Activated T-cell treated with anti-CD3 and anti-CD28 coated beads, Interleukin-2, amount 50 U/mL, for 4 hours (primary cell): ENCODE measurements around the gene PPM1F. TPM values are rescaled to one million over a fixed set of nuclear protein-coding genes. Genes with fewer than 3 reads are reported as not detected.

Source experiments
- ATAC-seq, 2 donors: fragments of 200-7000 bp; cut with Tn5 transposase; one replicate each; pipeline ENCODE4 v1.10.0; 2021
- DNase-seq: peaks from one replicate; pipeline ENCODE4 v3.0.0-alpha.2; 2020
- H3K27me3 Mint-ChIP-seq: one replicate; pipeline ENCODE4 v1.8.0; 2021; ENCODE audit warnings: low read depth, mixed read lengths
- H3K36me3 Mint-ChIP-seq: one replicate; pipeline ENCODE4 v1.8.0; 2022; ENCODE audit warnings: mixed read lengths; ENCODE audit not compliant: insufficient read depth
- H3K4me1 Mint-ChIP-seq: one replicate; pipeline ENCODE4 v1.8.0; 2021; ENCODE audit warnings: low read depth, mixed read lengths
- H3K4me3 Mint-ChIP-seq: one replicate; pipeline ENCODE4 v1.8.0; 2021; ENCODE audit warnings: mild to moderate bottlenecking, moderate library complexity, mixed read lengths
- H3K9me3 Mint-ChIP-seq: one replicate; pipeline ENCODE4 v1.8.0; 2021; ENCODE audit warnings: mixed read lengths
- total RNA-seq, 3 donors: library from RNA; stranded (reverse); gene quantifications; one replicate each; pipeline ENCODE4 v1.2.1, GENCODE V29; 2021

Gene PPM1F
- total RNA-seq, 3 donors from 2014 or later: 28.2 to 36.8 (median 30.8) TPM

DNA sequence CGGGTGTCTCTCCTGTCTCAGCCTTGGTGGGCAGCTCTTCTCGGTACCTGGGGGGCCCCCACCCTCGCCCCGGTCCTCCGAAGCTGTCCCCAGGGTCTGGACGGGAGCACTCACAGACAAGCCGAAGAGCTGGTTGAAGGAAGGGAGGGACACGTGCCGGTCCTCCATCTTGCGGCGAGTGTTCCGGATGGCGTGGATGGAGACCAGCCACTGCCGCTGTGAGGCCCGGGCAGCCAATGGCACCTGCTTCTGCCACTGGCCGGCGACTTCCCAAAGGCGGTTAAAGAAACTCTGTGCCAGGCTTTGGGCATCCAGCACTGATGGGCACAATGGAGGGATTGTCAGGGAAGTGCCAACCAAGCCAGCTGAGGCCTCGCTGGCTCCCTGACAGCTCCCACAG, 18.7 kb downstream of the PPM1F start:
- ATAC-seq (no peak), DNase-seq (no peak)
- no peaks in the 10 kb centered on the region for H3K9me3 Mint-ChIP-seq
- H3K36me3 Mint-ChIP-seq: peaks cover 9% of the 10 kb centered on the region
- no peak overlapping the region for H3K4me3 Mint-ChIP-seq
- no peaks in the 10 kb centered on the region for H3K27me3 Mint-ChIP-seq
- H3K4me1 Mint-ChIP-seq: peaks cover 23% of the 10 kb centered on the region

DNA sequence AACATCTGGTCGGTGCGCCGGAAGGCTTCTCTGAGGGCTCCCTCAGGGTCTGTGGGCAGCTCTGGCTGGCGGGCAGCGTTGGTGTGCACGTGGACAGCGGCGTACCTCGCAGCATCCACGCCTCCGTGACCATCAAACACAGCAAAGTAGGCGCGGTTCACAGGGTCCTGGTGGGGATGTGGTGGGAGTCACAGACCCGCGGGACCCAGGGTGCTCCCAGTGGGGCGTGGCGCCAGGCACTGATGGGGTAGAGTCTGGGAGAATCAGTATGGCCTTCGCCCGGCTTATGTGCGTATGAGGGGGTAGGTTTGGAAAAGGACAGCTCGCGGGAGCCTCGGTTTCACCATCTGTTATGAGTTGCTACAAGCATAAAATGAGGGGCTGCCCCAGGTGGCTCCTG, 19.2 kb downstream of the PPM1F start:
- Mint-ChIP-seq H3K4me1 (peaks cover 18% of the 10 kb centered on the region), H3K4me3 (no peak overlapping the region), H3K27me3 (no peaks in the 10 kb centered on the region), H3K9me3 (no peaks in the 10 kb centered on the region), H3K36me3 (peaks cover 13% of the 10 kb centered on the region)
- ATAC-seq (no peak), DNase-seq (no peak)

DNA sequence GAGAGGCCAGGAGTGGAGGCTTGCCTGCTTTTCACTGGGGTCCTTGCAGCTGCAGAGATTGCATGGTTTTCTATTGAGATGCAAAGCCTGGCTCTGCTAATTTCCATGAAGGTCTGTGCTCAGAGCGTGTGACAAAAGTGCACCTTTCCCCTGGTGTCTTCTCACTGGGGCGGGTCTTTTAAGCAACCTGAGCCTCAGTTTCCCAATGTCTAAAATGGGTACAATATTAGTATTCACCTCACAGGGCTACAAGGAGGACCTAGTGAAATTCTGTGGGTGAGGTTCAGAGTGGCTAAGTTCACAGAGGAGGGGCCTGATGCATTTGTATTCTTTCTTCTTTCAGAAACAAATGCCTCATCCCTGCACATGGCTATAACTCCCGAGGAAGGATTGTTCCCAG, 20.3 kb downstream of the PPM1F start:
- peaks cover 8% of the 10 kb centered on the region for H3K4me1 Mint-ChIP-seq
- no peak for DNase-seq
- no peaks in the 10 kb centered on the region for H3K27me3 Mint-ChIP-seq
- H3K4me3 Mint-ChIP-seq: no peak overlapping the region
- no peak for ATAC-seq
- H3K36me3 Mint-ChIP-seq: peaks cover 13% of the 10 kb centered on the region
- no peaks in the 10 kb centered on the region for H3K9me3 Mint-ChIP-seq

DNA sequence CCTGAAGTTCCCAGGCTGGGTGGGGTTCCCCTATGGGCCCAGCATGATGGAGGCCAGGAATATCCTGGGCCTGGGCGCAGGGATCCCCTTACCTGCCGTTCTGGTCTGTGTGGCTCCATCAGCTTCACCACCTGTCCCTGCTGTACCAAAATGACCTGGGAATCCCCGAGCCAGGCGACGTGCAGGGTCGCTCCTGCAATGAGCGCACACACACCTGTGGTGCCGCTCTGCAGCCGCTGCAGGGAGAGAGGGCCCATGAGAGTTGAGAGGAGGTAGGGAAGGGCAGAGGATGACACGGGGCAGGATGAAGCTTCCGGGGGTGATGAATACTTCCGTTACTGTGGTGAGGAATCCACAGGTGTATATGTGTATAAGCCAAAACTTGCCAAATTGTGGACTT, 21.6 kb downstream of the PPM1F start:
- H3K36me3 Mint-ChIP-seq: peaks cover 12% of the 10 kb centered on the region

DNA sequence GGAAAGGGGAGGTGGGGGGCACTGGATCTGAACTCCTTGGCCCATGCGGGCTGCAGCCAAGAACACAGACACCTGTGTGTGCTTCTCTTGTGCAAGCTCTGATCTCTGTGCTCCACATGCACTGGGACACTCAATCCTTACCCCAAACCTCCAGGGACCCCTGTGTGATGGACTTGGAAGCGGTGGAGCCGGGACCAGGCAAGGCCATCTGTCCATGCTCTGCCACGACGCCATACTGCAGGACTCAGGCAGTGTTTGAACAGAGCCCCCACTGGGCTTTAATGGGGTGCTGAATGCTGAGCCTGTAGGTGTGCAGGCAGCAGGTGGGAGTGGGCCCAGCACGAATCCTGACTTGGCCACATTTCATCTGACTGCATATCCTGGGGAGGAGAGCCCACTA, 23.4 kb downstream of the PPM1F start:
- Mint-ChIP-seq H3K9me3 (no peaks in the 10 kb centered on the region), H3K36me3 (peaks cover 12% of the 10 kb centered on the region), H3K4me3 (no peak overlapping the region), H3K4me1 (no peaks in the 10 kb centered on the region), H3K27me3 (no peaks in the 10 kb centered on the region)
- DNase-seq: no peak
- no peak for ATAC-seq

More for the DNA sequence above, 21.6 kb downstream of the PPM1F start:
- ATAC-seq: no peak
- Mint-ChIP-seq H3K27me3 (no peaks in the 10 kb centered on the region), H3K9me3 (no peaks in the 10 kb centered on the region), H3K4me3 (no peak overlapping the region), H3K4me1 (no peaks in the 10 kb centered on the region)
- no peak for DNase-seq

DNA sequence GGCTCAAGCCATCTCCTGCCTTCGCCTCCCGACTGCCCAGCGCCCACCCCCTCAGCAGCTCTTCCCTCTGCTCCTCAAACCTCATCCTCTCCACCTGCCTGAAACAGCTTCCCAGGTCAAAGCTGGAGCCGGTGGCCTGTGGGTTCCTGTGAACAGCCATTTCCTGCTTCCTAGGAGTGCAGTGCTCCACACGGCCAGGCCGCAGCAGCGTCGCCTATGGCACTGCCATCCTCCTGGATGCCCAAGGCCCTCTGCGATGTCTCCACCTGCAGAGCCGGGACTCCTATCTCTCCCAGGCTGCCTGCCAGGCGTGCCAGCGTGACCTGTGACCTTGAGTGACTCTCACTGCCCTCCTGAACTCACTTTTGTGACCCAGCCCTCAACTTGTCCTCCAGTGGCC, 24.6 kb downstream of the PPM1F start:
- H3K9me3 Mint-ChIP-seq: no peaks in the 10 kb centered on the region
- peaks cover 12% of the 10 kb centered on the region for H3K36me3 Mint-ChIP-seq
- H3K4me3 Mint-ChIP-seq: no peak overlapping the region
- ATAC-seq (no peak), DNase-seq (no peak)
- H3K4me1 Mint-ChIP-seq: no peaks in the 10 kb centered on the region
- H3K27me3 Mint-ChIP-seq: no peaks in the 10 kb centered on the region

DNA sequence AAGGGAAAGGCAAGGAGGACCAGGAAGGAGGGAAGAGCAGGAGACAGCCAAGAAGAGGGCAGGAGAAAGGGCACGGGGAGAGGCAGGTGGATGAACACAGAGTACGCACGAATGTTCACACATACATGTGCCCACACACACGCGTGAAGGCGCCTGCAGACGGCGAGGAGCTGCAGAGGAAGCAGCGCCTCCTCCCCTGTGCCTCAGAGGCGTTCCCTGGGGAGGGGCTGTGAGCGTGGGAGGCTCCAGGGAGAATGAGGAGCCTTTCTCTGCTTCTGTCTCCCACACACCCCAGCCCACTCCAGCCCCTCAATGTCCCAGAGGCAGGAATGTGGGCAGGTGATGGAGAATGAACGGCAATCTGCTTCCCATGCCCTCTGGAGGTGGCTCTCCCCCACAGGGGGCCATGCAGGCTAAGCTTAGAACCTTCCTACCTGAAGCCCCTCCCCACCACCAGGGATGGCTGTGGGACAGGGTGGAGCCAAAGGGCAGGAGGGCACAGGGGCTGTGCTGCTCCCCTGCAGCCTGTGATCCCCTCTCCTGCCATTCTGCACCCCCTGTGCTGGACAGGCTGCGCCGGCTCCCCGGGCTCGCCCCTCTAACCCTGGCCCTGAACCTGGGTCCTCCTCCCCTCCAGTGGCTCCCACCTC, 25.3 kb downstream of the PPM1F start:
- H3K9me3 Mint-ChIP-seq: no peaks in the 10 kb centered on the region
- ATAC-seq (no peak), DNase-seq (no peak)
- H3K27me3 Mint-ChIP-seq: no peaks in the 10 kb centered on the region
- no peak overlapping the region for H3K4me3 Mint-ChIP-seq
- peaks cover 12% of the 10 kb centered on the region for H3K36me3 Mint-ChIP-seq
- H3K4me1 Mint-ChIP-seq: no peaks in the 10 kb centered on the region

DNA sequence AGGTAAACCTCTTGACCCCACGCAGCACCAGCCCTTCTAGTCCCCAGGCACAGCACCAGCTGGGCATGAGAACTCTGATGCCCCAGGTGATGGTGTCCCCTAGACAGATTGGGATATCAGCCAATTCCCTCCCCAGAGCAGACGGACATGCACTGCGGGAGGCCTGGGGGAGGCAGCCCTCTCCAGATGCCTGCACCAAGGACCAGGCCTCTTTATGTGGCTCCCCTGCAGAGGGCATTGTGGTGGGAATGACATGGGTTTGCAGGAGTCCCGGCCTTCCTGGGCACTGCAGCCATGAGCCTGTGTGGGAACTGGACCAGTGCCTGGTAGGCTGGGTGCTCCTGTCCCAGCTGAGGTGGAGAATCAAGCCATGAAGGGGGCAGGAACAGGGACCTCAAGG, 25.9 kb downstream of the PPM1F start:
- ATAC-seq (no peak), DNase-seq (no peak)
- Mint-ChIP-seq H3K27me3 (no peaks in the 10 kb centered on the region), H3K4me3 (no peak overlapping the region), H3K9me3 (no peaks in the 10 kb centered on the region), H3K4me1 (no peaks in the 10 kb centered on the region), H3K36me3 (peaks cover 12% of the 10 kb centered on the region)

DNA sequence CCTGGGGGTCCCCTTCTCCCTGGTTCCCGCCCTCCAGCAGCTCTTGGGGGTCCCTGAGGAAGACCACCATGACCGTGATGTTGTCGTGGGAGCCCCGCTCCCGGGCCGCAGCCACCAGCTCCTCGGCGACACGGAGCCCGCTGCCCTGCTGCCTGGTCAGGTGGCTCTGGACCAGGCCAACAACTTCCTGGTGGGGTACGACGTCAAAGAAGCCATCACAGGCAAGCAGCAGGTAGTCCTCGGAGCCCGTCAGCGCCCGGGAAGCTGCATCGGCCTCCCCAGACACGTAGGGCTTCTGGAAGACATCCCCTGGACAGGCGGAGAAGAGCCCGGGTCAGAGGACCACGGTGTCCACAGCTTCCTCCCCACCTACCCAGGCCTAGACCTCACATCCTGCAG, 29.5 kb downstream of the PPM1F start:
- Mint-ChIP-seq H3K27me3 (no peaks in the 10 kb centered on the region), H3K4me1 (no peaks in the 10 kb centered on the region)

DNA sequence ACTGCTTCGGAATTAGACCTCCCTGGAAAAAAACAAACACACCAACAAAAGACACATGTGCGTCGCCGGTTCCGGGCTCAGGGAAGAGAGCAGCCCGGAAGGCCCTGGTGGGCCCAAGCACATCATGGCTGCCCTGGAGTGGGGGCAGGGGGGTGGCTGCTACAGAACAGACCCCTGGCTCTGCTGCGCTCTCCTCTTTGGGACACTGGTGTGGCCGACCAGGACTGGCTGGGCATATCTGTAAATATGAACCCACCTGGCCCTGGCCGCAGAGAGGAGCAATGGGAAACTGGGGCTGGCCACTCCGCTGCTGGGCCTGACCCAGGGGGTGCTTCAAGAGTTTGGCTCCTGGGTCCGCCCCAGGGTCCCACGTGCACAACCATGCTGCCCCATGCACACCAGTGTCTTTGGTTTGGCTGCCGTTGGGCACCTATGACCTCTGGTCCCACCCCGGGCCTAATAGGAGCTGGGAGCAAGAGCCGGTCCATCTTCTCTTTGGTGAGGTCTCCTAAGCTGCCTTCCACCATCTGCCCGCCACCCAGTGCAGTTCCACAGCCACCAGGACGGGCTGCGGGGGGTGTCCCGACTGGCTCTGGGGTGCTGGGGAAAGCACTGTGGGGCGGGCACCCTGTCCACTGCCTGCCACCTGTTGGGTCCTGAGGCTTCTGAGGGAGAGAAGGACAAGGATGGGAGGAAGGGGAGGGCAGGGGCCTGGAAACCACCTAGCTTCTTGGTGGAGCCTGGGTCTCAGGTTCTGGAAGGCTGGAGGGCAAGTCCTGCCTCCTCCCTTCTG, 30.1 kb downstream of the PPM1F start:
- no peak for ATAC-seq
- Mint-ChIP-seq H3K27me3 (no peaks in the 10 kb centered on the region), H3K36me3 (no peaks in the 10 kb centered on the region), H3K4me1 (no peaks in the 10 kb centered on the region), H3K9me3 (no peaks in the 10 kb centered on the region), H3K4me3 (no peak overlapping the region)
- no peak for DNase-seq

More for the DNA sequence above, 29.5 kb downstream of the PPM1F start:
- no peak overlapping the region for H3K4me3 Mint-ChIP-seq
- no peaks in the 10 kb centered on the region for H3K9me3 Mint-ChIP-seq
- no peak for ATAC-seq
- no peaks in the 10 kb centered on the region for H3K36me3 Mint-ChIP-seq
- no peak for DNase-seq

DNA sequence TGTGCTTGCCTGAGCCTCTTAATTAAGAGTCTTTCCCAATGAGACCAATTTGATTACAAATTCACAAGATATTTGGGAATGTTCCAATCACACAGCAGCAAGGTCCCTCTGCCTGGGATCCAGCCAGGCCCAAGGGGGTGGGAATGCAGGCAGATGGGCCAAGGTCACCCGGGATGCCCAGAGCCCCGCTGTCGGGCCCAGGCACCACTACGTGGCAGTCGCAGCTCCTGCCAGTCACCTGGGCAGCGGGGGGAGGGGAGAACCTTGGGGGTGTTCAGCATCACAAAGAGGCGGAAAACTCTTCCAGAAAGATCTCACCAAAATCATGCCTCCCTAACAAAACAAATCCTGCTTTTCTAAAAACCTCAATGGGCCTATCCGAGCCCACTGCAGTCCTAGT, 30.9 kb downstream of the PPM1F start:
- H3K4me1 Mint-ChIP-seq: no peaks in the 10 kb centered on the region
- H3K27me3 Mint-ChIP-seq: no peaks in the 10 kb centered on the region
- H3K36me3 Mint-ChIP-seq: no peaks in the 10 kb centered on the region
- H3K9me3 Mint-ChIP-seq: no peaks in the 10 kb centered on the region
- ATAC-seq: no peak
- no peak for DNase-seq
- H3K4me3 Mint-ChIP-seq: no peak overlapping the region

DNA sequence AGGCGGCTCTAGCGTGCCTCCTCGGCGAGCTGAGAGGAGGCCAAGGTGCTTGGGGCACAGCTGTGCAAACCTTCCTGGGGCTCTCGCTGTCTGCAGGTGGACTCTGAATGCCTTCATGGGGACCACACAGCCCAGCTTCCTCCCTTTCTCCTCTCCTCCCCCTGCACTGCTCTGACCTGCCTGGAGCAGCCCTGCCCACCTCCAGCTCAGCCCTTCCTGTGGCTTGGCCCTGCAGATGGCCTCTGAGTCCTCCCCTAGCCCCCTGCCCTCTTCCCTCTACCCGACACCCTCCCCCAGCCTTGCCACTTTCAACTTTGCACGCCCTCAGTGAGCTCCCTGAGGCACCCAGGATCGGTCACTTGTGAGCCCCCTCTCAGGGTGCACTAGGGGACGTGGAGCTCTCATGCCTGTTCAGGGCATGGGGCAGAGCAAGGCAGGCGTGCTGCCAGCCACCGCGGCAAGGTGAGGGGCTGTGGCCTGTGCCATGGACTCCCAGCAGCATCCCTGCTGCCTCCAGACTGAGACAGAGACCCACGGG, 31.4 kb downstream of the PPM1F start:
- H3K27me3 Mint-ChIP-seq: no peaks in the 10 kb centered on the region
- no peak for DNase-seq
- H3K4me1 Mint-ChIP-seq: no peaks in the 10 kb centered on the region
- H3K9me3 Mint-ChIP-seq: no peaks in the 10 kb centered on the region
- ATAC-seq: no peak
- no peaks in the 10 kb centered on the region for H3K36me3 Mint-ChIP-seq
- no peak overlapping the region for H3K4me3 Mint-ChIP-seq

DNA sequence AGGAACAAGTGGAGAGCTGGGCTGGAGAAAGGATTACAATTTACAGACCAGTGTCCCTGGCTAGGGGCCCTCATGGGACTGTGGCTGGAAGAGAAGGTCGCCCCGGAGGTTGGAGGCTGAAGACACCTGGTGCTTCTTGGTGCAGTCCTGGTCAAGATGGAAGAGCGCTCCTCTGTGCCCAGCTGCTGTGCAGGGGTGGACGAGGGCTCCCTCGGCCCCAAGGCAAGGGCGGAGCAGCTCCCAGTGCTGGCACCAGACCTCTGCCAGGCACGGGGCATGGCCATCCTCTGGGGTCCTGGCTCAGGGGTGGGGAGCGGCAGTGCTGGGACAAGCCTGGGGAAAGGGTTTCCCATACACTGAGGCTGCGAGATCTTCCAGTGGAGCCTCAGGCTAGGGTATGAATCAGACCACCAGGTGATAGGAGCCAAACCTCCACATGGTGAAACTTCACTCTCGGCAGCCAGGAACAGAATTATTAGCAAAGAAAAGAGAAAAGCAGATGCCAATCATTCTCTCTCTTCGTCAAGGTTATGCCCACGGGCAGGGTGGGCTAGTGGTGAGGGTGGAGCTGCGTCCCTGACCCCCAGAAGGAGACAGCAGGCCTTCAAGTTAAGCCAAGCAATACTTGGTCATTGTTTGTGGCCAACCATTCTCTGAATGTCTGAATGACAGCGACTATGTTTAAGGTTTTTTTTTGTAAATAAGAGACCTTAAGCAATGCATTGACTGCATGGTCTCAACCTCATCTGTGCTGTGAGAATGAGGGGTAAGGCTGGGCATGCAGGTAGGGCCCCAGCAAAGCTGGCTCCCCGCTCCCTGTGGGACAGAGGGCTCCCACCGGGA, 32.1 kb downstream of the PPM1F start:
- DNase-seq (no peak), ATAC-seq (no peak)
- no peaks in the 10 kb centered on the region for H3K36me3 Mint-ChIP-seq
- no peak overlapping the region for H3K4me3 Mint-ChIP-seq
- no peaks in the 10 kb centered on the region for H3K27me3 Mint-ChIP-seq
- H3K9me3 Mint-ChIP-seq: no peaks in the 10 kb centered on the region
- no peaks in the 10 kb centered on the region for H3K4me1 Mint-ChIP-seq

DNA sequence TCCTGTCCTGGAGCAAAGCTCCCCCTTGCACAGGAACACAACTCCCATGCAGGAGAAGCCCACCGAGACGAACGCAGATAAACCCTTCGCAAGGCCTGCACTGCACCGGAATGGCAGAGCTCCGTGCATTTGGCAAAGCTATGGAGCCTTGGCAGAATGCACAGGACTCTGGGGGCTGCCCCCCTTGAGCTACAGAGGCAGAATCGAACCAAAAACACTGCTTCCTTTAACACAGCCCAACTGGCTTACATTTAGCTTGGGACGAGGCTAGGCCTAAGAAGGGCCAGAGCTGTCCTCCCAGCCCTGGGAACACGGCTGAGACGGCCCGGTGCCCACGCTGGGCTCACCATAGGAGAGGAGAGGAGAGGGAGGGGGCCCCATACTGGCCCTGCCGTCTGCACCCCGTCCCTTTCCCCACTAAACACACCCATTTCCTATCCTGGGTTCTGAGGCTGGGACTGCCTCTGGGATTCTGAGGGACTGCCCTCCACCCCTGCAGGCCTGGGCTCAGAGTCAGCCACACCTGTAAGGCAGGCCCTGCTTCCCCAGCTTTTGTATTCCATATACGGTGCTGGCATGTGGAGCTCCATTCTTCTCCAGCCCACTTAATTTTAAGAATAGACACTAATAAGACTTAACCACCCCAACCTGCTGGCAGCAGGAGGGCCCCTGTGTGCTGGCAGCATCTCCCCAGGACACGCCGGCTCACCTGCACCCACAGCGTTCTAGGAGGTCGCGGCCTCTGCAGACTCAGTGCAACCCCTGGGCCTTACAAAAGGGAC, 32.9 kb downstream of the PPM1F start:
- H3K4me1 Mint-ChIP-seq: no peaks in the 10 kb centered on the region
- H3K9me3 Mint-ChIP-seq: no peaks in the 10 kb centered on the region
- DNase-seq (no peak), ATAC-seq (no peak)
- no peaks in the 10 kb centered on the region for H3K36me3 Mint-ChIP-seq
- H3K4me3 Mint-ChIP-seq: no peak overlapping the region
- H3K27me3 Mint-ChIP-seq: no peaks in the 10 kb centered on the region
